WTC11 (cell line): ENCODE data around the gene TENT4B. TPM values are rescaled to one million over a fixed set of nuclear protein-coding genes. Genes with fewer than 3 reads are reported as not detected.

Experiments used
- CREM ChIP-seq: sonication (generic); formaldehyde crosslinking; IDR thresholded peaks from 2 replicates; pipeline ENCODE4 v1.8.1; 2022; ENCODE audit warnings: mild to moderate bottlenecking, missing genetic modification reagents, moderate library complexity
- EMX1 ChIP-seq: fragments of 250-450 bp; sonication (Bioruptor Pico); IDR thresholded peaks from 2 replicates; pipeline ENCODE4 v1.8.0; 2021; ENCODE audit warnings: mild to moderate bottlenecking
- ESRRA ChIP-seq: sonication (generic); formaldehyde crosslinking; IDR thresholded peaks from 2 replicates; pipeline ENCODE4 v1.8.1; 2022; ENCODE audit warnings: mild to moderate bottlenecking, missing genetic modification reagents, borderline replicate concordance
- FOXK1 ChIP-seq: sonication (generic); formaldehyde crosslinking; IDR thresholded peaks from 2 replicates; pipeline ENCODE4 v1.8.0; 2022; ENCODE audit warnings: mild to moderate bottlenecking, moderate library complexity, missing genetic modification reagents
- FOXP1 ChIP-seq: sonication (generic); formaldehyde crosslinking; IDR thresholded peaks from 2 replicates; pipeline ENCODE4 v1.8.0; 2022; ENCODE audit warnings: missing genetic modification reagents, mild to moderate bottlenecking, moderate library complexity, borderline replicate concordance
- GTF2I ChIP-seq: fragments of 250-450 bp; sonication (Bioruptor Pico); conservative IDR thresholded peaks from 2 replicates; pipeline ENCODE4 v1.4.0; 2021; ENCODE audit warnings: mild to moderate bottlenecking
- HMGA2 ChIP-seq: fragments of 250-450 bp; sonication (Bioruptor Pico); IDR thresholded peaks from 2 replicates; pipeline ENCODE4 v1.4.0; 2021; ENCODE audit warnings: mild to moderate bottlenecking, moderate library complexity
- IRF2 ChIP-seq: sonication (generic); formaldehyde crosslinking; IDR thresholded peaks from 2 replicates; pipeline ENCODE4 v1.8.0; 2022; ENCODE audit warnings: low read depth, missing genetic modification reagents, borderline replicate concordance
- MYBL2 ChIP-seq: sonication (generic); formaldehyde crosslinking; IDR thresholded peaks from 2 replicates; pipeline ENCODE4 v1.8.1; 2023; ENCODE audit warnings: mild to moderate bottlenecking, moderate library complexity, missing genetic modification reagents
- NFYB ChIP-seq: sonication (generic); formaldehyde crosslinking; conservative IDR thresholded peaks from 2 replicates; pipeline ENCODE4 v1.8.0; 2022; ENCODE audit warnings: low read depth, missing genetic modification reagents
- NR2C2 ChIP-seq: sonication (generic); formaldehyde crosslinking; IDR thresholded peaks from 2 replicates; pipeline ENCODE4 v1.8.0; 2022; ENCODE audit warnings: mild to moderate bottlenecking, missing genetic modification reagents
- RELA ChIP-seq: sonication (generic); formaldehyde crosslinking; IDR thresholded peaks from 2 replicates; pipeline ENCODE4 v1.8.1; 2022; ENCODE audit warnings: missing genetic modification reagents, mild to moderate bottlenecking, borderline replicate concordance
- ZBTB21 ChIP-seq: sonication (generic); formaldehyde crosslinking; IDR thresholded peaks from 2 replicates; pipeline ENCODE4 v1.8.1; 2023; ENCODE audit warnings: mild to moderate bottlenecking, missing genetic modification reagents, borderline replicate concordance
- ZNF121 ChIP-seq: sonication (generic); formaldehyde crosslinking; IDR thresholded peaks from 2 replicates; pipeline ENCODE4 v1.8.0; 2023; ENCODE audit warnings: missing genetic modification reagents
- ZNF138 ChIP-seq: sonication (generic); formaldehyde crosslinking; conservative IDR thresholded peaks from 2 replicates; pipeline ENCODE4 v1.8.1; 2022; ENCODE audit warnings: mild to moderate bottlenecking, moderate library complexity, missing genetic modification reagents
- ZNF263 ChIP-seq: sonication (generic); formaldehyde crosslinking; IDR thresholded peaks from 2 replicates; pipeline ENCODE4 v1.8.1; 2022; ENCODE audit warnings: low read depth, mild to moderate bottlenecking, moderate library complexity, missing genetic modification reagents
- ZNF396 ChIP-seq: fragments of 250-450 bp; sonication (Bioruptor Pico); IDR thresholded peaks from 2 replicates; pipeline ENCODE4 v1.8.0; 2021; ENCODE audit warnings: mild to moderate bottlenecking, moderate library complexity, borderline replicate concordance
- ZNF416 ChIP-seq: fragments of 250-450 bp; sonication (Bioruptor Pico); IDR thresholded peaks from 2 replicates; pipeline ENCODE4 v1.9.0; 2021; ENCODE audit warnings: mild to moderate bottlenecking, inconsistent platforms
- ZNF423 ChIP-seq: fragments of 250-450 bp; sonication (Bioruptor Pico); IDR thresholded peaks from 2 replicates; pipeline ENCODE4 v2.1.2; 2022; ENCODE audit warnings: mild to moderate bottlenecking, moderate library complexity
- ZNF671 ChIP-seq: fragments of 250-450 bp; sonication (Bioruptor Pico); IDR thresholded peaks from 2 replicates; pipeline ENCODE4 v1.8.0; 2021; ENCODE audit warnings: mild to moderate bottlenecking
- total RNA-seq: library from RNA; stranded (reverse); gene quantifications from 3 replicates; pipeline ENCODE4 v1.2.3, GENCODE V29; 2021
- TF ChIP-seq, protein P1 (sequence below): sonication (generic); formaldehyde crosslinking; IDR thresholded peaks from 2 replicates; pipeline ENCODE4 v1.8.1; 2023; ENCODE audit warnings: mild to moderate bottlenecking, missing genetic modification reagents
- TF ChIP-seq, protein P2 (sequence below): sonication (generic); formaldehyde crosslinking; IDR thresholded peaks from 2 replicates; pipeline ENCODE4 v1.8.0; 2022; ENCODE audit warnings: mild to moderate bottlenecking, missing genetic modification reagents
- TF ChIP-seq, protein P3 (sequence below): fragments of 250-450 bp; sonication (Bioruptor Pico); IDR thresholded peaks from 2 replicates; pipeline ENCODE4 v1.9.0; 2021; ENCODE audit warnings: moderate library complexity, mild to moderate bottlenecking, inconsistent platforms, borderline replicate concordance
- TF ChIP-seq, protein P4 (sequence below): sonication (generic); formaldehyde crosslinking; IDR thresholded peaks from 2 replicates; pipeline ENCODE4 v1.8.1; 2023; ENCODE audit warnings: mild to moderate bottlenecking, moderate library complexity, missing genetic modification reagents
- TF ChIP-seq, protein P5 (sequence below): fragments of 250-450 bp; sonication (Bioruptor Pico); IDR thresholded peaks from 2 replicates; pipeline ENCODE4 v1.9.0; 2021; ENCODE audit warnings: mild to moderate bottlenecking, borderline replicate concordance
- TF ChIP-seq, protein P6 (sequence below): sonication (generic); formaldehyde crosslinking; IDR thresholded peaks from 2 replicates; pipeline ENCODE4 v1.8.1; 2023; ENCODE audit warnings: mild to moderate bottlenecking, missing genetic modification reagents
- TF ChIP-seq, protein P7 (sequence below): fragments of 250-450 bp; sonication (Bioruptor Pico); IDR thresholded peaks from 2 replicates; pipeline ENCODE4 v1.8.0; 2021; ENCODE audit warnings: mild to moderate bottlenecking

The TENT4B gene
- total RNA-seq, 1 experiment from 2014 or later, result 14.3 TPM

DNA sequence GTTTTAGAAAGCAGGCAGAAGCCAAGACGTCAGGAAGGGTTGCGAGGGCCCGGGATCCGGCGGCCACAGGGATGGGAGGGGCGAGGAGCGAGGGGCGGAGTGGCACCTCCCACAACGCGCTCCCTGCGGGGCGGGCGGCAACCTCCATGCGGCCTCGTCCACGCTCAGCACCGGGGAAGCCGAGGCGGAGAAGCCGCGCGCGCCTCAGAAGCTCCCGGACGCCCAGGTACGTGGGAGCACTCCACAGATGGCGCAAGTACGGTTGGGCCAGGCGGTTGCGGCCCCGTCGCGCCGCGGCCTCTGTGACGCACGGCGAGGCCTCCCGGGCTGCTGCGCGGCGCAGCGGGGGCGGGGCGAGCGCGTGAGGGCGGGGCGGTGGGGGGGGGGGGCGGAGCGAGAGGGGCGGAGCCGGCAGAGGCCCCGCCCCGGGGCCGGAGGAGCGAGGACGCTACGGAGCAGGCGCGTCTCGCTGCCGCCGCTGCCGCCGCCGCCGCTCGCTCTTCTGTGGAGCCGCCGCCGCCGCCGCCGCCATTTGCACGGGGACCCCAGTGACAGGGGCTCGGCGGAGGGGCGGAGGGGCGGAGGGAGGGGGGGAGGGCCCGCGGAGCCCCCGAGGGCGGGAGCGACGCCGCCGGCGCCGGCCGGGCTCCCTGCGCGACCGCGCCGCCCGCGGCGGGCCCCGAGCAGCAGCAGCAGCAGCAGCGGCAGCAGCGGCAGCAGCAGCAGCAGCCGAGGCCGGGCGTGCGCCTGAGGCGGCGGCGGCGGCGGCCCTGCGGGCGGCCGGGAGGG lies at the start of gene TENT4B (continued):
- TF ChIP-seq, protein P1, sequence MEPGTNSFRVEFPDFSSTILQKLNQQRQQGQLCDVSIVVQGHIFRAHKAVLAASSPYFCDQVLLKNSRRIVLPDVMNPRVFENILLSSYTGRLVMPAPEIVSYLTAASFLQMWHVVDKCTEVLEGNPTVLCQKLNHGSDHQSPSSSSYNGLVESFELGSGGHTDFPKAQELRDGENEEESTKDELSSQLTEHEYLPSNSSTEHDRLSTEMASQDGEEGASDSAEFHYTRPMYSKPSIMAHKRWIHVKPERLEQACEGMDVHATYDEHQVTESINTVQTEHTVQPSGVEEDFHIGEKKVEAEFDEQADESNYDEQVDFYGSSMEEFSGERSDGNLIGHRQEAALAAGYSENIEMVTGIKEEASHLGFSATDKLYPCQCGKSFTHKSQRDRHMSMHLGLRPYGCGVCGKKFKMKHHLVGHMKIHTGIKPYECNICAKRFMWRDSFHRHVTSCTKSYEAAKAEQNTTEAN (CRISPR knock-in tag), result no peak
- TF ChIP-seq CREM (no peak), ZNF138 (no peak), ZNF671 (CRISPR knock-in tag) (no peak), MYBL2 (CRISPR knock-in tag) (peak; percentile 34; the same call in 1 of the 2 replicates), ZBTB21 (CRISPR knock-in tag) (0 out of 2 replicates have a peak, but pooled peaks have one; percentile 26), GTF2I (no peak), ESRRA (CRISPR knock-in tag) (no peak), HMGA2 (CRISPR knock-in tag) (no peak), RELA (CRISPR knock-in tag) (0 out of 2 replicates have a peak, but pooled peaks have one; percentile 45), NFYB (CRISPR knock-in tag) (no peak), ZNF416 (0 out of 2 replicates have a peak, but pooled peaks have one; percentile 24), ZNF423 (CRISPR knock-in tag) (no peak), ZNF396 (CRISPR knock-in tag) (no peak), FOXP1 (CRISPR knock-in tag) (0 out of 2 replicates have a peak, but pooled peaks have one; percentile 70), EMX1 (CRISPR knock-in tag) (no peak), ZNF121 (CRISPR knock-in tag) (no peak), IRF2 (no peak), ZNF263 (CRISPR knock-in tag) (0 out of 2 replicates have a peak, but pooled peaks have one; percentile 38), FOXK1 (peak; percentile 71; the same call in 1 of the 2 replicates), NR2C2 (CRISPR knock-in tag) (no peak)
- TF ChIP-seq, protein P2, sequence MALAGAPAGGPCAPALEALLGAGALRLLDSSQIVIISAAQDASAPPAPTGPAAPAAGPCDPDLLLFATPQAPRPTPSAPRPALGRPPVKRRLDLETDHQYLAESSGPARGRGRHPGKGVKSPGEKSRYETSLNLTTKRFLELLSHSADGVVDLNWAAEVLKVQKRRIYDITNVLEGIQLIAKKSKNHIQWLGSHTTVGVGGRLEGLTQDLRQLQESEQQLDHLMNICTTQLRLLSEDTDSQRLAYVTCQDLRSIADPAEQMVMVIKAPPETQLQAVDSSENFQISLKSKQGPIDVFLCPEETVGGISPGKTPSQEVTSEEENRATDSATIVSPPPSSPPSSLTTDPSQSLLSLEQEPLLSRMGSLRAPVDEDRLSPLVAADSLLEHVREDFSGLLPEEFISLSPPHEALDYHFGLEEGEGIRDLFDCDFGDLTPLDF (CRISPR knock-in tag), result no peak
- TF ChIP-seq, protein P3, sequence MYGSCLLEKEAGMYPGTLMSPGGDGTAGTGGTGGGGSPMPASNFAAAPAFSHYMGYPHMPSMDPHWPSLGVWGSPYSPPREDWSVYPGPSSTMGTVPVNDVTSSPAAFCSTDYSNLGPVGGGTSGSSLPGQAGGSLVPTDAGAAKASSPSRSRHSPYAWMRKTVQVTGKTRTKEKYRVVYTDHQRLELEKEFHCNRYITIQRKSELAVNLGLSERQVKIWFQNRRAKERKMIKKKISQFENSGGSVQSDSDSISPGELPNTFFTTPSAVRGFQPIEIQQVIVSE, result no peak
- TF ChIP-seq, protein P4, sequence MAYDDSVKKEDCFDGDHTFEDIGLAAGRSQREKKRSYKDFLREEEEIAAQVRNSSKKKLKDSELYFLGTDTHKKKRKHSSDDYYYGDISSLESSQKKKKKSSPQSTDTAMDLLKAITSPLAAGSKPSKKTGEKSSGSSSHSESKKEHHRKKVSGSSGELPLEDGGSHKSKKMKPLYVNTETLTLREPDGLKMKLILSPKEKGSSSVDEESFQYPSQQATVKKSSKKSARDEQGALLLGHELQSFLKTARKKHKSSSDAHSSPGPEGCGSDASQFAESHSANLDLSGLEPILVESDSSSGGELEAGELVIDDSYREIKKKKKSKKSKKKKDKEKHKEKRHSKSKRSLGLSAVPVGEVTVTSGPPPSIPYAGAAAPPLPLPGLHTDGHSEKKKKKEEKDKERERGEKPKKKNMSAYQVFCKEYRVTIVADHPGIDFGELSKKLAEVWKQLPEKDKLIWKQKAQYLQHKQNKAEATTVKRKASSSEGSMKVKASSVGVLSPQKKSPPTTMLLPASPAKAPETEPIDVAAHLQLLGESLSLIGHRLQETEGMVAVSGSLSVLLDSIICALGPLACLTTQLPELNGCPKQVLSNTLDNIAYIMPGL, result 0 out of 2 replicates have a peak, but pooled peaks have one; percentile 53
- TF ChIP-seq, protein P5, sequence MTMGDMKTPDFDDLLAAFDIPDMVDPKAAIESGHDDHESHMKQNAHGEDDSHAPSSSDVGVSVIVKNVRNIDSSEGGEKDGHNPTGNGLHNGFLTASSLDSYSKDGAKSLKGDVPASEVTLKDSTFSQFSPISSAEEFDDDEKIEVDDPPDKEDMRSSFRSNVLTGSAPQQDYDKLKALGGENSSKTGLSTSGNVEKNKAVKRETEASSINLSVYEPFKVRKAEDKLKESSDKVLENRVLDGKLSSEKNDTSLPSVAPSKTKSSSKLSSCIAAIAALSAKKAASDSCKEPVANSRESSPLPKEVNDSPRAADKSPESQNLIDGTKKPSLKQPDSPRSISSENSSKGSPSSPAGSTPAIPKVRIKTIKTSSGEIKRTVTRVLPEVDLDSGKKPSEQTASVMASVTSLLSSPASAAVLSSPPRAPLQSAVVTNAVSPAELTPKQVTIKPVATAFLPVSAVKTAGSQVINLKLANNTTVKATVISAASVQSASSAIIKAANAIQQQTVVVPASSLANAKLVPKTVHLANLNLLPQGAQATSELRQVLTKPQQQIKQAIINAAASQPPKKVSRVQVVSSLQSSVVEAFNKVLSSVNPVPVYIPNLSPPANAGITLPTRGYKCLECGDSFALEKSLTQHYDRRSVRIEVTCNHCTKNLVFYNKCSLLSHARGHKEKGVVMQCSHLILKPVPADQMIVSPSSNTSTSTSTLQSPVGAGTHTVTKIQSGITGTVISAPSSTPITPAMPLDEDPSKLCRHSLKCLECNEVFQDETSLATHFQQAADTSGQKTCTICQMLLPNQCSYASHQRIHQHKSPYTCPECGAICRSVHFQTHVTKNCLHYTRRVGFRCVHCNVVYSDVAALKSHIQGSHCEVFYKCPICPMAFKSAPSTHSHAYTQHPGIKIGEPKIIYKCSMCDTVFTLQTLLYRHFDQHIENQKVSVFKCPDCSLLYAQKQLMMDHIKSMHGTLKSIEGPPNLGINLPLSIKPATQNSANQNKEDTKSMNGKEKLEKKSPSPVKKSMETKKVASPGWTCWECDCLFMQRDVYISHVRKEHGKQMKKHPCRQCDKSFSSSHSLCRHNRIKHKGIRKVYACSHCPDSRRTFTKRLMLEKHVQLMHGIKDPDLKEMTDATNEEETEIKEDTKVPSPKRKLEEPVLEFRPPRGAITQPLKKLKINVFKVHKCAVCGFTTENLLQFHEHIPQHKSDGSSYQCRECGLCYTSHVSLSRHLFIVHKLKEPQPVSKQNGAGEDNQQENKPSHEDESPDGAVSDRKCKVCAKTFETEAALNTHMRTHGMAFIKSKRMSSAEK (CRISPR knock-in tag), result no peak
- TF ChIP-seq, protein P6, sequence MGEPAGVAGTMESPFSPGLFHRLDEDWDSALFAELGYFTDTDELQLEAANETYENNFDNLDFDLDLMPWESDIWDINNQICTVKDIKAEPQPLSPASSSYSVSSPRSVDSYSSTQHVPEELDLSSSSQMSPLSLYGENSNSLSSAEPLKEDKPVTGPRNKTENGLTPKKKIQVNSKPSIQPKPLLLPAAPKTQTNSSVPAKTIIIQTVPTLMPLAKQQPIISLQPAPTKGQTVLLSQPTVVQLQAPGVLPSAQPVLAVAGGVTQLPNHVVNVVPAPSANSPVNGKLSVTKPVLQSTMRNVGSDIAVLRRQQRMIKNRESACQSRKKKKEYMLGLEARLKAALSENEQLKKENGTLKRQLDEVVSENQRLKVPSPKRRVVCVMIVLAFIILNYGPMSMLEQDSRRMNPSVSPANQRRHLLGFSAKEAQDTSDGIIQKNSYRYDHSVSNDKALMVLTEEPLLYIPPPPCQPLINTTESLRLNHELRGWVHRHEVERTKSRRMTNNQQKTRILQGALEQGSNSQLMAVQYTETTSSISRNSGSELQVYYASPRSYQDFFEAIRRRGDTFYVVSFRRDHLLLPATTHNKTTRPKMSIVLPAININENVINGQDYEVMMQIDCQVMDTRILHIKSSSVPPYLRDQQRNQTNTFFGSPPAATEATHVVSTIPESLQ (CRISPR knock-in tag), result no peak
- TF ChIP-seq, protein P7, sequence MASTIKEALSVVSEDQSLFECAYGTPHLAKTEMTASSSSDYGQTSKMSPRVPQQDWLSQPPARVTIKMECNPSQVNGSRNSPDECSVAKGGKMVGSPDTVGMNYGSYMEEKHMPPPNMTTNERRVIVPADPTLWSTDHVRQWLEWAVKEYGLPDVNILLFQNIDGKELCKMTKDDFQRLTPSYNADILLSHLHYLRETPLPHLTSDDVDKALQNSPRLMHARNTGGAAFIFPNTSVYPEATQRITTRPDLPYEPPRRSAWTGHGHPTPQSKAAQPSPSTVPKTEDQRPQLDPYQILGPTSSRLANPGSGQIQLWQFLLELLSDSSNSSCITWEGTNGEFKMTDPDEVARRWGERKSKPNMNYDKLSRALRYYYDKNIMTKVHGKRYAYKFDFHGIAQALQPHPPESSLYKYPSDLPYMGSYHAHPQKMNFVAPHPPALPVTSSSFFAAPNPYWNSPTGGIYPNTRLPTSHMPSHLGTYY (CRISPR knock-in tag), result no peak
